SU-DHL-6 (cell line): ENCODE results near the gene TLK2.

ENCODE experiments used
- EZH2phosphoT487 ChIP-seq: fragments of 200-600 bp; sonication (generic), shearing (Covaris generic); conservative IDR thresholded peaks from 2 replicates; pipeline ENCODE4 v1.6.1; 2018; ENCODE audit warnings: mild to moderate bottlenecking, antibody characterized with exemption, low read length, moderate library complexity, mixed read lengths
- TF ChIP-seq, protein P1 (sequence below): fragments of 200-600 bp; sonication (generic); IDR thresholded peaks from one replicate; pipeline ENCODE4 v1.5.1; 2017; ENCODE audit warnings: antibody characterized with exemption, mild to moderate bottlenecking, low read length, moderate library complexity; ENCODE audit not compliant: insufficient read depth, poor library complexity, severe bottlenecking

DNA sequence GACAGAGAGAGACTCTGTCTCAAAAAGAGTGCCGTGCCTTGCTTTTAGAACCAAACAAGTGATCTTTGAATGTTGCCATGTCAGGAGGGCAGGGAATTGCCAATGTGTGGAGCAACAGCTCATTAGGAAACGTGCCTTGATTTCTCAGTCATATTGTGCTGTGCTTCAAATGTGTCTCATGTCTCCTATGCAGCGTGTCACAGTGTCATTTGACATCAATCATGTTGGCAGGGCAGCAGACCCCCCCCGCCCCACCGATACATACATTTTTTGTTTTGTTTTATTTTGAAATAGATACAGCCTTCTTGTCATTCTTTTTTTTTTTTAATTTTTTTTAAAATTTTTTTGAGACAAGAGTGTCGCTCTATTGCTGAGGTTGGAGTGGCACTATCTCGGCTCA is 170.9 kb downstream of the TLK2 start:
- TF ChIP-seq, protein P1, sequence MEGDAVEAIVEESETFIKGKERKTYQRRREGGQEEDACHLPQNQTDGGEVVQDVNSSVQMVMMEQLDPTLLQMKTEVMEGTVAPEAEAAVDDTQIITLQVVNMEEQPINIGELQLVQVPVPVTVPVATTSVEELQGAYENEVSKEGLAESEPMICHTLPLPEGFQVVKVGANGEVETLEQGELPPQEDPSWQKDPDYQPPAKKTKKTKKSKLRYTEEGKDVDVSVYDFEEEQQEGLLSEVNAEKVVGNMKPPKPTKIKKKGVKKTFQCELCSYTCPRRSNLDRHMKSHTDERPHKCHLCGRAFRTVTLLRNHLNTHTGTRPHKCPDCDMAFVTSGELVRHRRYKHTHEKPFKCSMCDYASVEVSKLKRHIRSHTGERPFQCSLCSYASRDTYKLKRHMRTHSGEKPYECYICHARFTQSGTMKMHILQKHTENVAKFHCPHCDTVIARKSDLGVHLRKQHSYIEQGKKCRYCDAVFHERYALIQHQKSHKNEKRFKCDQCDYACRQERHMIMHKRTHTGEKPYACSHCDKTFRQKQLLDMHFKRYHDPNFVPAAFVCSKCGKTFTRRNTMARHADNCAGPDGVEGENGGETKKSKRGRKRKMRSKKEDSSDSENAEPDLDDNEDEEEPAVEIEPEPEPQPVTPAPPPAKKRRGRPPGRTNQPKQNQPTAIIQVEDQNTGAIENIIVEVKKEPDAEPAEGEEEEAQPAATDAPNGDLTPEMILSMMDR = no peak
- TF ChIP-seq EZH2phosphoT487 = no peak
